Stimulated activated CD8-positive, alpha-beta memory T cell treated with anti-CD3 and anti-CD28 coated beads, Interleukin-4, amount 100 ng/mL, for 1 hour (primary cell): ENCODE measurements around the gene B4GALT1.

Source experiments
- DNase-seq, 2 donors: peaks; one replicate each; pipeline ENCODE4 v3.0.0-alpha.2; 2020; ENCODE audit warnings: low read depth in 2 of 2, low spot score in 1 of 2

B4GALT1 gene

GRCh38 chr9:33125871-33126823 is 41.0 kb downstream of the B4GALT1 start:
- no peak for DNase-seq

- no peak for DNase-seq
Observed at GRCh38 chr9:33125461-33125860, 41.7 kb downstream of the B4GALT1 start.

GRCh38 chr9:33124751-33125381 is 42.3 kb downstream of the B4GALT1 start:
- DNase-seq: no peak

- DNase-seq: no peak
Observed at GRCh38 chr9:33124046-33124445, 43.1 kb downstream of the B4GALT1 start.

GRCh38 chr9:33123407-33124031 is 43.6 kb downstream of the B4GALT1 start:
- no peak for DNase-seq

GRCh38 chr9:33120620-33121019 is 46.5 kb downstream of the B4GALT1 start:
- no peak for DNase-seq

GRCh38 chr9:33117796-33118195 is 49.3 kb downstream of the B4GALT1 start:
- DNase-seq: no peak

- no peak for DNase-seq
Observed at GRCh38 chr9:33117306-33117705, 49.8 kb downstream of the B4GALT1 start.

GRCh38 chr9:33116860-33117259 is 50.3 kb downstream of the B4GALT1 start:
- DNase-seq: no peak

- no peak for DNase-seq
Observed at GRCh38 chr9:33114746-33115145, 52.4 kb downstream of the B4GALT1 start.

GRCh38 chr9:33113799-33114547 is 53.2 kb downstream of the B4GALT1 start:
- no peak for DNase-seq

- DNase-seq: no peak
Observed at GRCh38 chr9:33112094-33112493, 55.0 kb downstream of the B4GALT1 start.

GRCh38 chr9:33111631-33112030 is 55.5 kb downstream of the B4GALT1 start:
- DNase-seq: no peak

- no peak for DNase-seq
Observed at GRCh38 chr9:33110686-33111085, 56.5 kb downstream of the B4GALT1 start.

GRCh38 chr9:33109850-33110595 is 57.1 kb downstream of the B4GALT1 start:
- DNase-seq: no peak

- no peak for DNase-seq
Observed at GRCh38 chr9:33109097-33109496, 58.0 kb downstream of the B4GALT1 start.

- no peak for DNase-seq
Observed at GRCh38 chr9:33108472-33108871, 58.7 kb downstream of the B4GALT1 start.

- no peak for DNase-seq
Observed at GRCh38 chr9:33107762-33108161, 59.4 kb downstream of the B4GALT1 start.

GRCh38 chr9:33106827-33107621 is 60.1 kb downstream of the B4GALT1 start:
- DNase-seq: no peak

GRCh38 chr9:33106372-33106771 is 60.8 kb downstream of the B4GALT1 start:
- DNase-seq: no peak
